ENCODE data around the gene SLC47A1.

GRCh38 chr17:19502517-19502916, 31.1 kb upstream of the SLC47A1 start:
- TF ChIP-seq ZBTB17 (tag by site-specific recombination; IDR thresholded peaks at IDR 0.05) (no peak), CTCF (tag by site-specific recombination; IDR thresholded peaks at IDR 0.05) (no peak), ZNF792 (tag by site-specific recombination; IDR thresholded peaks at IDR 0.05) (no peak), PBX3 (CRISPR knock-in tag; IDR thresholded peaks at IDR 0.05) (no peak), YY1 (tag by site-specific recombination; IDR thresholded peaks at IDR 0.05) (no peak), ZNF274 (IDR thresholded peaks at IDR 0.05; ENCODE audit: low read length) (no peak), ZNF274 (tag by site-specific recombination; IDR thresholded peaks at IDR 0.05; ENCODE audit: borderline replicate concordance) (no peak), ZNF530 (tag by site-specific recombination; IDR thresholded peaks at IDR 0.05; ENCODE audit: low read depth) (no peak), SP2 (tag by site-specific recombination; IDR thresholded peaks at IDR 0.05) (no peak), ZNF560 (tag by site-specific recombination; IDR thresholded peaks at IDR 0.05; ENCODE audit: borderline replicate concordance) (no peak), ZFP37 (tag by site-specific recombination; IDR thresholded peaks at IDR 0.05) (no peak)

Data from HEK293 (cell line).